ENCODE measurements around the gene LSS. TPM values are rescaled to one million over a fixed set of nuclear protein-coding genes. Genes with fewer than 3 reads are reported as not detected.

The LSS gene
- total and polyA plus RNA-seq, 2 experiments from 2014 or later: 55.0 to 237 TPM

GRCh38 chr21:46215436-46216131 lies 13.0 kb downstream of the LSS start (continued):
- TF ChIP-seq CTCF (conservative IDR thresholded peaks at IDR 0.05; ENCODE audit: low read depth in 2 of 2) (no peak), CREB1 (CRISPR knock-in tag; IDR thresholded peaks at IDR 0.05; ENCODE audit: low read depth) (no peak), ZNF331 (CRISPR knock-in tag; IDR thresholded peaks at IDR 0.05; ENCODE audit: low read depth) (no peak), POLR2AphosphoS5 (IDR thresholded peaks at IDR 0.05; ENCODE audit: low read depth) (no peak), NANOG (IDR thresholded peaks at IDR 0.05; ENCODE audit: borderline replicate concordance) (no peak), EZH2 (IDR thresholded peaks at IDR 0.05; ENCODE audit: low read depth, unreplicated experiment) (no peak)

- Histone ChIP-seq H3K4me3 (no peak overlapping the region), H2AFZ (no peak overlapping the region), H3K27me3 (ENCODE audit: insufficient read depth) (no peaks in the 10 kb centered on the region), H3K27ac (ENCODE audit: low read depth) (no peak overlapping the region), H3K4me2 (no peak overlapping the region), H3F3A (replicated peaks; ENCODE audit: low read depth) (no peaks in the 10 kb centered on the region), H3K79me2 (replicated peaks; ENCODE audit: insufficient read depth) (peaks cover 34% of the 10 kb centered on the region), H3K36me3 (ENCODE audit: insufficient read depth) (peaks cover 4% of the 10 kb centered on the region; the same call in 1 of the 2 replicates), H4K20me1 (replicated peaks; ENCODE audit: insufficient read depth) (peaks cover 9% of the 10 kb centered on the region), H3K4me1 (ENCODE audit: insufficient read depth) (no peaks in the 10 kb centered on the region), H3K9me2 (ENCODE audit: insufficient read depth) (no peaks in the 10 kb centered on the region)
- Mint-ChIP-seq H3K9me3 (no peaks in the 10 kb centered on the region), H3K27ac (no peak overlapping the region), H3K4me3 (no peak overlapping the region), H3K36me3 (ENCODE audit: low read depth) (peaks cover 9% of the 10 kb centered on the region), H3K4me1 (no peaks in the 10 kb centered on the region; the same call in 1 of the 3 replicates), H3K27me3 (ENCODE audit: insufficient read depth, low read depth, poor library complexity) (peaks cover 9% of the 10 kb centered on the region)
- ATAC-seq (no peak), DNase-seq (ENCODE audit: low spot score) (no peak)
- no peak for TF ChIP-seq STAT1 (IDR thresholded peaks at IDR 0.05; ENCODE audit: unreplicated experiment)
- TF ChIP-seq ZNF331 (CRISPR knock-in tag; IDR thresholded peaks at IDR 0.05; ENCODE audit: low read depth): no peak
- no peak for TF ChIP-seq EZH2 (IDR thresholded peaks at IDR 0.05; ENCODE audit: low read depth, unreplicated experiment)
- TF ChIP-seq CTCF (conservative IDR thresholded peaks at IDR 0.05; ENCODE audit: low read depth in 2 of 2): no peak
- TF ChIP-seq NANOG (IDR thresholded peaks at IDR 0.05; ENCODE audit: borderline replicate concordance): no peak
- TF ChIP-seq ZNF114 (CRISPR knock-in tag; IDR thresholded peaks at IDR 0.05): no peak
- no peak for TF ChIP-seq ETS1 (IDR thresholded peaks at IDR 0.05)
- TF ChIP-seq CREB1 (CRISPR knock-in tag; IDR thresholded peaks at IDR 0.05; ENCODE audit: low read depth): no peak
- TF ChIP-seq POLR2AphosphoS5 (IDR thresholded peaks at IDR 0.05; ENCODE audit: low read depth): no peak
- no peak for TF ChIP-seq REST (IDR thresholded peaks at IDR 0.05; ENCODE audit: unreplicated experiment)
These were observed 13.9 kb downstream of the LSS start for GRCh38 chr21:46214478-46215340.
